GM12865 (cell line): ENCODE data around the gene TNFAIP2.
A peak's percentile ranks its signal among the peaks of the same experiment; 100 is the strongest.

ENCODE experiments used
- DNase-seq: peaks from one replicate; pipeline ENCODE4 v3.0.0; 2010; ENCODE audit warnings: low read depth
- H3K4me3 ChIP-seq: 2 replicates; pipeline ENCODE4 v1.5.1; 2011; ENCODE audit warnings: mild to moderate bottlenecking, low read depth, low read length, control low read depth
- TF ChIP-seq, protein P1 (sequence below): IDR thresholded peaks from 2 replicates; pipeline ENCODE4 v1.5.1; 2011; ENCODE audit warnings: low read length, control low read depth, low read depth, inconsistent platforms; ENCODE audit not compliant: insufficient read depth; ENCODE audit errors: missing control alignments

The TNFAIP2 gene

DNA sequence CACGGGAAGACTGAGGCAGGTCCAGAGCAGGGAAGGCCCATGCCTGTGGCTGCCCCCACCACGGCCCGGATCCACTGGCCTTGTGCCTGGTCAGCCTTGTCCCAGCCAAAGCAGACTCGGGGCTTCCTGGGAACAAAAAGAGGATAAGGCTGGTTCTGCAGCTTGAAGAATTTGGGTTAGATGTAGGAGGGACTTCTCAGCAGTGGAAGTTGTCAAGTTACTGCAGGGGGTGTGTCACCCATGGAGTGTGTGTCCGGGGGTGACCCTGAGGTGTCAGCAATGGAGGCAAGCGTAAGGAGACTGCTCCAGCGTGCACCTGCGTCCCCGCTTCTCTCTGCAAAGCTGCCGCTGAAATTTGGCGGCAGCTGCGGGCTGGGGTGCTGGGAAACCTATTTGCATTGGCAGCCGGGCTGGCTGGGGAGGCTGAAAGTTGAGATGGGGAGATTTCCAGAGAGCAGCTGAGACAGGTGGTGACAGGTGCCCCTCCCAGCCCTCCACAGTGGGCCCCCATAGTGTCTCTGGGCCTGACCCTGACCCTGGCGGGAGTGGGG, 12.5 kb upstream of the TNFAIP2 start:
- no peak overlapping the region for H3K4me3 ChIP-seq
- TF ChIP-seq, protein P1, sequence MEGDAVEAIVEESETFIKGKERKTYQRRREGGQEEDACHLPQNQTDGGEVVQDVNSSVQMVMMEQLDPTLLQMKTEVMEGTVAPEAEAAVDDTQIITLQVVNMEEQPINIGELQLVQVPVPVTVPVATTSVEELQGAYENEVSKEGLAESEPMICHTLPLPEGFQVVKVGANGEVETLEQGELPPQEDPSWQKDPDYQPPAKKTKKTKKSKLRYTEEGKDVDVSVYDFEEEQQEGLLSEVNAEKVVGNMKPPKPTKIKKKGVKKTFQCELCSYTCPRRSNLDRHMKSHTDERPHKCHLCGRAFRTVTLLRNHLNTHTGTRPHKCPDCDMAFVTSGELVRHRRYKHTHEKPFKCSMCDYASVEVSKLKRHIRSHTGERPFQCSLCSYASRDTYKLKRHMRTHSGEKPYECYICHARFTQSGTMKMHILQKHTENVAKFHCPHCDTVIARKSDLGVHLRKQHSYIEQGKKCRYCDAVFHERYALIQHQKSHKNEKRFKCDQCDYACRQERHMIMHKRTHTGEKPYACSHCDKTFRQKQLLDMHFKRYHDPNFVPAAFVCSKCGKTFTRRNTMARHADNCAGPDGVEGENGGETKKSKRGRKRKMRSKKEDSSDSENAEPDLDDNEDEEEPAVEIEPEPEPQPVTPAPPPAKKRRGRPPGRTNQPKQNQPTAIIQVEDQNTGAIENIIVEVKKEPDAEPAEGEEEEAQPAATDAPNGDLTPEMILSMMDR: no peak
- no peak for DNase-seq

DNA sequence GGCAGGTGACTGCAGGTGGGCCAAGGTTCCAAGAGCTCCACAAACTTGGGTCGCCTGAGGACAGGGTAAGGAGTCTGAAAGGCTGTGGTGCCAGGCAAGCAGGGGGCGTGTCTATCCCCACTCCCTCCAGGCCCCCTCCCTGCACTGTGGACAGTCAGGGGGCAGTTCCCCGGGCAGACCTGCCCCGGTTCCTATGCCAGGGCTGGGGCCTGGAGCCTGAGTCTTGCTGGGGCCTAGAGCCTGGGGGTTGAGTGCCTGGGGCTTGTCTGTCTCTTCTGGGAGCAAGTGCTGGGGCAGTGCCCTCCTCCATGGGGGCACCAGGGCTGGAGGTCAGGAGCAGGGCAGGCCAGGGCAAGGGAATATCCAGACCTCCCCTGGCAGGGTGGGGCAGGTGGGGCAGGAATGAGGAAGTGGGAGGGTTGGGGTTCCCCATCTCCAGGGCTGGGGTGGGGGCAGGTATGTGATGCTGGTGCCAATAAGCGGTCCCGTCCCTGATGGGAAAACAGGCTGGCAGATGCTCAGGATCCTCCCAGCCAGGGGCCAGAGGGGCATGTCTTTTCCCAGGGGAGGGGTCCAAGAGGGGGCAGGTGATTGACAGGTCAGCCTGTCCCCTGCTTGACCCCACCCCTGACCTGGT, 11.9 kb upstream of the TNFAIP2 start:
- peak; percentile 52 for DNase-seq
- TF ChIP-seq, protein P1: no peak
- no peak overlapping the region for H3K4me3 ChIP-seq

DNA sequence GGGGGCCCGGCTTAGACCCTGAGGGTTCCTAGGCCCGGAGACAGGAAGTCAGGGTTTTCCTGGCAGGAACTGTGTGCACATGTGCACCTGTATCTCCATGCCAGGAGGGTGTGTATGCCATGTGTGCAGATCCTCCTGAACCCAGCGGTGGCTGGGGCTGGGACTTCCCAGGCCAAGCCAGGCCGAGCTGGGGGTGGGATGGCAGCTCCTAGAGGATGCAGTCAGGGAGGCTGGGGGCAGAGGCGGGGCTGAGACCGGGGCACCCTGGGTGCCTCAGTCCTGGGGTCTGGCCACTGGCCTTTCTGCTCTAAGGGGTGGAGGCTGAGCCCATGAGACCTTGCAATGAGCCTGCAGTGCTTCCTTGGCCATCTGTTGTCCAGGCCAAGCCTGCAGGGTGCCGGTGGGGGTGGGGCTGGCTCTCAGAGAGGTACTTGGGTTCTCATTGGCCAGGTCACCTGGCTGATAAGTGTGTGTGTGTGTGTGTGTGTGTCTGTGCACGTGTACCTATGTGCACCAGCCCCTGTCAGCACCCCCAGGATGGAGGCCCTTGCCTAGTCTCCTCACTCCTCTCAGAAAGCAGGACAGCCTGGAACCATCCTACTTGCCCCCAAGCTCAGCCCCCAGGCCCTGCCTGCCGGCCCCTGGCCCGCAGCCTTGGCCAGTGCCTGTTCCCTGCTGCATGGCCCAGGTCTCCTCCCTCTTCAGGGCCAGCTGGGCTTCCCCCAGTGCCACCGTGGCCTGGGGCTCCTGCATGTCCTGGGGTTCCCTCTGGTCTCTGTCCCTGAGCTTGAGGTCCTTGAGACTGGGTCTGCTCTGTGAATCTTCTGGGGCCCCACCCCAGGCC, 10.6 kb upstream of the TNFAIP2 start:
- H3K4me3 ChIP-seq: no peak overlapping the region
- TF ChIP-seq, protein P1: no peak
- DNase-seq: no peak

DNA sequence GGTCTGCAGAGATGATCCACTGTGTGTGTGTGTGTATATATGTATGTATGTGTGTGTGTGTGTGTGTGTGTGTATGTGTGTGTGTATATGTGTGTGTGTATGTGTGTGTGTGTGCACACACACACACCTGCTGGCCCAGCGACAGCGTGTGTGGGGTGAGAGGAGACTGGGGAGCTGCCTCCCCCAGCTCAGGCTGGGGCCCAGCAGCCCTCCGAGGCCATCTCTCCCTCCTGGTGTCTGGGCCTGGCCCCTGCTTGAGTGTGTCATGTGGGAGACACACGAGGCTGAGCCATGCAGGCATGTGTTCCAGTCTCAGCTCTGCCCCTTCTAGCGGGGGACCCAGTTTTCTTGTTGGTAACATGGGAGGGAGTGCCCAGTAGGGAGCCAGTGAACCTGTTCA, 10.0 kb upstream of the TNFAIP2 start:
- no peak for DNase-seq
- TF ChIP-seq, protein P1: no peak
- no peak overlapping the region for H3K4me3 ChIP-seq

GRCh38 chr14:103113774-103114173, 9.5 kb upstream of the TNFAIP2 start:
- DNase-seq: no peak

GRCh38 chr14:103115086-103115679, 8.1 kb upstream of the TNFAIP2 start:
- H3K4me3 ChIP-seq: peak overlapping the region; percentile 28
- peak; percentile 86 for DNase-seq

More at GRCh38 chr14:103113774-103114173, 9.5 kb upstream of the TNFAIP2 start:
- TF ChIP-seq, protein P1: no peak
- no peak overlapping the region for H3K4me3 ChIP-seq
